ENCODE results near the gene DYNC1LI1.

The DYNC1LI1 gene

GRCh38 chr3:32492684-32493436, 77.8 kb downstream of the DYNC1LI1 start:
- DNase-seq (ENCODE audit: low spot score): no peak

- no peak for DNase-seq (ENCODE audit: low spot score)
Measured at GRCh38 chr3:32488474-32489008, 82.1 kb downstream of the DYNC1LI1 start.

- no peak for DNase-seq (ENCODE audit: low spot score)
Measured at GRCh38 chr3:32487781-32488473, 82.7 kb downstream of the DYNC1LI1 start.

GRCh38 chr3:32484436-32484835, 86.2 kb downstream of the DYNC1LI1 start:
- DNase-seq (ENCODE audit: low spot score): no peak

GRCh38 chr3:32483772-32484171, 86.9 kb downstream of the DYNC1LI1 start:
- DNase-seq (ENCODE audit: low spot score): no peak

GRCh38 chr3:32482693-32483092, 88.0 kb downstream of the DYNC1LI1 start:
- DNase-seq (ENCODE audit: low spot score): no peak

GRCh38 chr3:32481791-32482631, 88.6 kb downstream of the DYNC1LI1 start:
- DNase-seq (ENCODE audit: low spot score): no peak

GRCh38 chr3:32480604-32481003, 90.1 kb downstream of the DYNC1LI1 start:
- no peak for DNase-seq (ENCODE audit: low spot score)

All from AG20443 (cell line).